Calu3 (cell line): Measurements from ENCODE around the gene FIP1L1. TPM values are rescaled to one million over a fixed set of nuclear protein-coding genes. Genes with fewer than 3 reads are reported as not detected.

Experiments
- BruUV-seq: library from RNA; stranded (reverse); fragments of 400-500 nt; replicated peaks from 2 replicates; lab custom pipeline; 2021; lab: Mats Ljungman, UMichigan
- CTCF ChIA-PET: fragments of 300-600 bp; sonication (Branson Sonifier 250); formaldehyde crosslinking; loops from one replicate; lab custom pipeline; 2022; ENCODE audit warnings: antibody characterized with exemption; lab: Charles Lee
- DNase-seq: peaks from one replicate; pipeline ENCODE4 v3.0.0; 2022
- H3K27ac Mint-ChIP-seq: one replicate; pipeline ENCODE4 v1.8.0; 2022; ENCODE audit warnings: mixed read lengths; ENCODE audit not compliant: unreplicated experiment
- H3K27me3 Mint-ChIP-seq: one replicate; pipeline ENCODE4 v1.8.0; 2022; ENCODE audit warnings: mixed read lengths; ENCODE audit not compliant: unreplicated experiment
- H3K36me3 Mint-ChIP-seq: one replicate; pipeline ENCODE4 v1.8.0; 2022; ENCODE audit warnings: mild to moderate bottlenecking, moderate library complexity, mixed read lengths; ENCODE audit not compliant: insufficient read depth, unreplicated experiment
- H3K4me1 Mint-ChIP-seq: one replicate; pipeline ENCODE4 v1.8.0; 2022; ENCODE audit warnings: mild to moderate bottlenecking, low read depth, mixed read lengths; ENCODE audit not compliant: unreplicated experiment
- H3K4me3 Mint-ChIP-seq: one replicate; pipeline ENCODE4 v1.8.0; 2022; ENCODE audit warnings: mild to moderate bottlenecking, low read depth, moderate library complexity, mixed read lengths; ENCODE audit not compliant: unreplicated experiment
- H3K9me3 Mint-ChIP-seq: one replicate; pipeline ENCODE4 v1.8.0; 2022; ENCODE audit warnings: low read depth, mixed read lengths; ENCODE audit not compliant: unreplicated experiment
- intact Hi-C: fragments of 100-400 bp; cut with micrococcal nuclease; formaldehyde crosslinking; loops from one replicate; pipeline ENCODE4 v1.10.0; 2022; ENCODE audit not compliant: unreplicated experiment
- total RNA-seq: library from RNA; stranded (reverse); gene quantifications from 2 replicates; pipeline ENCODE4 v1.2.3, GENCODE V29; 2022
- TF ChIP-seq, protein P1 (sequence below): fragments of 200-600 bp; IDR thresholded peaks from one replicate; pipeline ENCODE4 v1.8.0; 2022; ENCODE audit warnings: antibody characterized with exemption; ENCODE audit not compliant: unreplicated experiment

The FIP1L1 gene
- total RNA-seq, 1 experiment from 2014 or later = 56.3 TPM

DNA sequence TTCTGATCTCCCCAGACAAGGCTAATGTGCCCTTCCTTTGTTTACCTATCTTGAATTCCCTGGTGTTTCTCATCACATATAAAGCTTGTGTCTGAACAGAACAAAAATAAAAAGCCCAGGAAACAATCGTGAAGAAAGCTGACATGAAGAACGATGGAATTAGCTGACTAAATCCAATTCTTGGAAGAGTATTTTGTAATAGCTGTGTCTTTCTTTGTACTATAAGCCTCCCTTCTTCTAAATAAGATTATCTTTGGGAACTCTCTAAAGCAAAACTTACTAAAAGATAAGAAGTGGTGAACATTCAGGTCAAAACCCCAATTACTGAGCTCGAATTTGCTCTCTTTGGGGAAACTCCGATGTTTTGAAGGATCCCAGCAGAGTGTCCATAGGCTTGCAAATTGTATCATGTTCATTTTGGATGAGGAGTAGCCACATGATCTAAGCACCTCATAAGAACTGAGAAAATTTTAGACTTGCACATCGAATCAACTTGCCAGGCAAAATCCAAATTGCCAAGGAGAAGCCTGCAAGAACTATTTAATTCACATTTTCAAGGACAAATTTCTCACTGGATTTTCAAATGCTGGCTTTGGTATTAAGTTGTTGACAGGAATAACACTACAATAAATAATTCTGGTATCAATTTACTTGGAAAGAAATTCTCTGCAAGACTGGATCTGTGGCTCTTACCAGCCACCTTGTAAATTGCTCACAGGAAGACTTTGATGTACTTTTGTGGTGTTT is 107.6 kb downstream of the FIP1L1 start:
- intact Hi-C loops = no loop called here
- H3K27me3 Mint-ChIP-seq = no peaks in the 10 kb centered on the region
- CTCF ChIA-PET = no interaction called here

DNA sequence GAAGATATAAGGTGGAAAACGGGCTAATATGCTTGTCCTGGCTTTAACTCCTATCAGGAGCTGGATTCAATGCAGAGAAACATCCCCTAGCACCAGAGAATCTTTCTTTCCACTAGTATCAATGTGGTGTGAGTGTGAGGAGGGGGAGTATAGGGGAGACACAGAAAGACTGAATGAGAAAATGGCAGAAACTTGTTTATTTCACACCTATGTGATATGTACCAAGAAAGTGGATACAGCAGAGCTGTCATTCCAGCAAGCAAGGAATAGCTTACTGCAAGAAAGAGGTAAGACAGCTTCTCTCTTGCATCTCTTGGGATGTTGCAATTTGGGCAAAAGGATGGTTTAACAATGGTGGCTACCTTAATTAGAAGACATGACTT is 108.2 kb downstream of the FIP1L1 start:
- intact Hi-C loops = no loop called here
- no peak for DNase-seq
- TF ChIP-seq, protein P1, sequence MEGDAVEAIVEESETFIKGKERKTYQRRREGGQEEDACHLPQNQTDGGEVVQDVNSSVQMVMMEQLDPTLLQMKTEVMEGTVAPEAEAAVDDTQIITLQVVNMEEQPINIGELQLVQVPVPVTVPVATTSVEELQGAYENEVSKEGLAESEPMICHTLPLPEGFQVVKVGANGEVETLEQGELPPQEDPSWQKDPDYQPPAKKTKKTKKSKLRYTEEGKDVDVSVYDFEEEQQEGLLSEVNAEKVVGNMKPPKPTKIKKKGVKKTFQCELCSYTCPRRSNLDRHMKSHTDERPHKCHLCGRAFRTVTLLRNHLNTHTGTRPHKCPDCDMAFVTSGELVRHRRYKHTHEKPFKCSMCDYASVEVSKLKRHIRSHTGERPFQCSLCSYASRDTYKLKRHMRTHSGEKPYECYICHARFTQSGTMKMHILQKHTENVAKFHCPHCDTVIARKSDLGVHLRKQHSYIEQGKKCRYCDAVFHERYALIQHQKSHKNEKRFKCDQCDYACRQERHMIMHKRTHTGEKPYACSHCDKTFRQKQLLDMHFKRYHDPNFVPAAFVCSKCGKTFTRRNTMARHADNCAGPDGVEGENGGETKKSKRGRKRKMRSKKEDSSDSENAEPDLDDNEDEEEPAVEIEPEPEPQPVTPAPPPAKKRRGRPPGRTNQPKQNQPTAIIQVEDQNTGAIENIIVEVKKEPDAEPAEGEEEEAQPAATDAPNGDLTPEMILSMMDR = no peak
- no peaks in the 10 kb centered on the region for H3K36me3 Mint-ChIP-seq
- no TSS peak for BruUV-seq
- CTCF ChIA-PET = no interaction called here
- H3K4me1 Mint-ChIP-seq = no peaks in the 10 kb centered on the region
- H3K9me3 Mint-ChIP-seq = no peaks in the 10 kb centered on the region
- H3K4me3 Mint-ChIP-seq = no peak overlapping the region
- H3K27ac Mint-ChIP-seq = no peak overlapping the region
- H3K27me3 Mint-ChIP-seq = no peaks in the 10 kb centered on the region

More for the DNA sequence above, 107.6 kb downstream of the FIP1L1 start:
- H3K27ac Mint-ChIP-seq = no peak overlapping the region
- no TSS peak for BruUV-seq
- no peaks in the 10 kb centered on the region for H3K9me3 Mint-ChIP-seq
- H3K4me3 Mint-ChIP-seq = no peak overlapping the region
- no peaks in the 10 kb centered on the region for H3K36me3 Mint-ChIP-seq
- H3K4me1 Mint-ChIP-seq = no peaks in the 10 kb centered on the region
- DNase-seq = no peak
- TF ChIP-seq, protein P1 = no peak

DNA sequence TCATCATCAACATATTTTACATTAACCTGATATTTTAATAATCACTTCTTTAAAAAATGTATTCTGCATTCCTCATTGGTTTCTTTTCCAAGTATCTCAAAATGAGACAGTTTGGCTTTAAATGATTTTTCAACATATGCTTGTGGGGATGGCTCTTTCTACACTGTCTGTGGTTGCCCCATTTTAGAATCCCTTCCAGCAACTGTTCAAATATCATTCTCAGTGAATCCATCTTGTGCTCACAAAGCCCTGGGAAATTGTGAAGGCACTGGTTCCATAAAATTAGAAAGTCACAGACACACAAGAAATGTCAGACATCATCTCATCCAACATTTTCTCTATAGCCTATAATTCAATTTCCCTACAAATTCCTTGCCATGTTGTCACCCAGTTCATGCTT is 110.3 kb downstream of the FIP1L1 start:
- BruUV-seq = no TSS peak
- Mint-ChIP-seq H3K27ac (no peak overlapping the region), H3K4me3 (no peak overlapping the region), H3K9me3 (no peaks in the 10 kb centered on the region), H3K4me1 (no peaks in the 10 kb centered on the region), H3K27me3 (no peaks in the 10 kb centered on the region), H3K36me3 (no peaks in the 10 kb centered on the region)
- no peak for DNase-seq
- TF ChIP-seq, protein P1 = no peak
- CTCF ChIA-PET = no interaction called here
- intact Hi-C loops = no loop called here

DNA sequence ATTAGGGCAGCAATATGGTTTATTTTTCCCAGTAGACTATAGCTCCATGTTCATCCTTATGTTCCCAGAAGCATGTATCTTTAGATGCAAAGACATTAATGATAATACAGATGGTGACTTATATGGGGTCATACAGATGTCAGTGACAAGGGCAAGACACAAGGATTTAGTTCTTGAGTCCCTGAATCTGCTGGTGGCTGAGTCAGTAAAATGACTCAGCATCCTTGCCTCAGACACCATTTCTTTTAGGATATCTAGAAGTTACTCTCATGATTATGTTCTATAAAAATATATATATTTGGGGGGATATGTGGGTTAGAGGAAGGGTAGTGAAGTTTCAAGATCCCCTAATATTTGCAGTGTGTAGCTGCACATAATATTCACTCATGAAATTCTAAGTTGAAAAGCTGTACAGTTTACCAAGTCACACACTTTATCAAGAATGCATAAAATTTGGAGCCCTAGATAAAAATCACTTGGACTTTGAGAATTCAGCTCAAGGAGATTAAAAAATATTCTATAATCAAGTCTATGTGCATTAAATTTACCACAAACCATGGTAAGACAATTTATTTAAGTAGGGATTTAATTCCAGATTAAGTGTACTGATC is 111.9 kb downstream of the FIP1L1 start:
- no peak for DNase-seq
- H3K9me3 Mint-ChIP-seq = no peaks in the 10 kb centered on the region
- H3K27ac Mint-ChIP-seq = no peak overlapping the region
- H3K4me1 Mint-ChIP-seq = no peaks in the 10 kb centered on the region
- H3K36me3 Mint-ChIP-seq = no peaks in the 10 kb centered on the region
- no TSS peak for BruUV-seq
- TF ChIP-seq, protein P1 = no peak
- no peaks in the 10 kb centered on the region for H3K27me3 Mint-ChIP-seq
- CTCF ChIA-PET = no interaction called here
- no peak overlapping the region for H3K4me3 Mint-ChIP-seq
- intact Hi-C loops = no loop called here
